HG02938 (cell line): Measurements from ENCODE around the gene SMIM21.

Source experiments
- ATAC-seq: cut with Tn5 transposase; IDR thresholded peaks from one replicate; pipeline ENCODE4 v1.9.1; 2021; ENCODE audit warnings: mild to moderate bottlenecking, moderate library complexity; ENCODE audit not compliant: unreplicated experiment

SMIM21 gene

DNA sequence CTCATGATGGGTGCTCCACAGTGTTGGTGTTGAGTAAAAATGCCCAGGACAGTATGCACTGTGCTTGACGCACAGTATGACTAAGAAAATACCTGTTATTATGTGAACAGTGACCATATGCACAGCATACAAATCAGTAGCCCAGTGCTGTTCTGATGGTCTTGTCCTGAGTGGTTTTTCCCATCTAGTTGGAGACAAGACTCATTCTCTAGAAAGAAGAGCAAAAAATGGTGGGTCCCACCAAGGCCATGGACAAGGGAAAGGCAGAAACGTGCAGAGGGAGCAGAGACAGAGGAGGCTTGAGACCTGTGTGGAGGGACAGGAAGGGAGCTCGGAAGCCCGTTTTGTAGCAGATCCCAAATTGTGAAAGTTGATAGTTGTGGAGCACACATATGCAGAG, 987 bp upstream of the SMIM21 start:
- ATAC-seq, result no peak

GRCh38 chr18:75422341-75422910, 5.1 kb downstream of the SMIM21 start:
- no peak for ATAC-seq

DNA sequence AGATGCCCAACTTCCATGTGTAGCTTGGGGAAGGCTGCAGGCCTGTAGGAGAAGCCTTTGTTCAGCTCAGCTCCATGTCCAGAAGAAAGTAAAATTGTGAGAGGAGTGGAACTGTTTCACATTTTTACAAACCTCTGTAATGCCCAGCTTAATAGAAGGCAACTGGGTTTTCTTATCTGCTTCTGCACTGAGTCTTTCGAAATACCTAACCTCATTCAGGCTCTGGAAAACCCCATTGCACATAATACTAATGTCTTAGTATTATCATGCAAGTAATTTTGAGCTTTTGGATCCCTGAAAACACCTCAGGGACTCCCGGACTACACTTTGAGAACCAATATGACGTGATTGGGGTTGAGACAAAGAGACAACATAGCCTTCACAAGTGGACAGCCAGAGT, 5.8 kb downstream of the SMIM21 start:
- ATAC-seq, result no peak

- no peak for ATAC-seq
Measured at GRCh38 chr18:75418293-75419005, 9.1 kb downstream of the SMIM21 start.

DNA sequence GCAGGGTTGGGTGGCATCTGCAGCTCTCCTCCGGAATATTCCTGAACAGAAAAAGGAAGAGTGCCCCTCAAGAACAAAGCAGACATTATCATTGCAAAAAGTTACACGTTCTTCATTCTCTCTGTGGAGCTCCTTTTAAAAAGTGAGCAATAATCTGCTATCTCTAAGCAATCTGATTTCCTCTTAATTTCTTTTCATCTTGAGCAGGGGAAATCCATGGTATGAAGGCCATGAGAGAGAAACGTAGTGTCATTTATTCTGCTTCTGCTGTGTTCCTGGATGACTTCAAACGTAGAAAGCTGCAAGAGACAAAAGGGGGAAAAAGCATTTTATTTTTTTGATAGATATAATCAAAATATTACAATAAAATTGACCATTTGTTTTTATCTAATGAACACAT, 16.9 kb downstream of the SMIM21 start:
- no peak for ATAC-seq

- ATAC-seq, result no peak
Measured at GRCh38 chr18:75409806-75410205, 17.7 kb downstream of the SMIM21 start.

- no peak for ATAC-seq
Measured at GRCh38 chr18:75408554-75409506, 18.7 kb downstream of the SMIM21 start.

DNA sequence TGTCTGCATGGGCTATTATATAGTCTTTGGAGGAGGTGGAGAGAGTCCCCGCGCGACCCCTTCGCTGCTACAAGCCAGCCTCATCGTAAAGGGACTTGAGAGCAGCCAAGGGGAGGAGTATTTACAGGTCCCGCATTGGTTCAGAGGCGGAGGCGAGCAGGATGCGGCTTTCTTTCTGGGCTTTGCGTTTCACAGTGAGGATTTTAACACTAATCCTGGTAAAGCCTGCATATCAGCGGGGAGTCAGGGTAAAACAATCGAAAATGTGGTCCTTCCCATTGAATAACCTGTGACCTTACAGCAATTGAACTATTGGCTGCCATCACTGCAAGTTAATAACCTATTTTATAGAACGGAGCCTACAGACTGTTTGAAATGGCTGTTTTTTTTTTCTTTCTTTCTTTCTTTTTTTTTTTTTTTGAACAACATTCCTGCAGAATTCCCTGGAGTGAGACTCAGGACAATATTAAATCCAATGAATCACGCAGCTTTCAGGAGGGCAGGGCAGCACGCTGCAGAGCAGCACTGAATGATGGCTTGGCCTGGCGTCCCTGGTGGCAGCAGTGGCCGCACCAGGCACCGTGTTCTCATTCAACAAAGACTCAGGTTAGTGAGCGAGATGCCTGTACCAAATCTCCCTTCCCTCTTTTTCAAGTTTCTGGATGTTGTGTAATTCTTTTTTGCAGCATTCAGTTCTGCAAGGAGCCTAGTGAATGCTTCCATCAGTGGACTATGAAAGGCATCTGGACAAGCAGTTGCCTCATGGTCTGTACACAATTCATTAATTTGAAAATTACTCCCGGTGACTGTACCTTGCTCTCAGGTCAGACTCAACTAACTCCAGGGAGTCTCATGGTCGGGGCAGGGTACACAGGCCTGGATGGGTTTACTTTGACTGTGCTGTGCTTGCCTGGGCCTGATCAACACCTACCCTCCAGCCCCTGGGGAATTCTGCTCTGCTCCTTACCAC, 19.8 kb downstream of the SMIM21 start:
- ATAC-seq, result no peak

GRCh38 chr18:75406491-75407445, 20.7 kb downstream of the SMIM21 start:
- no peak for ATAC-seq

- no peak for ATAC-seq
Measured at GRCh38 chr18:75405351-75405750, 22.2 kb downstream of the SMIM21 start.

GRCh38 chr18:75400366-75400765, 27.1 kb downstream of the SMIM21 start:
- no peak for ATAC-seq

DNA sequence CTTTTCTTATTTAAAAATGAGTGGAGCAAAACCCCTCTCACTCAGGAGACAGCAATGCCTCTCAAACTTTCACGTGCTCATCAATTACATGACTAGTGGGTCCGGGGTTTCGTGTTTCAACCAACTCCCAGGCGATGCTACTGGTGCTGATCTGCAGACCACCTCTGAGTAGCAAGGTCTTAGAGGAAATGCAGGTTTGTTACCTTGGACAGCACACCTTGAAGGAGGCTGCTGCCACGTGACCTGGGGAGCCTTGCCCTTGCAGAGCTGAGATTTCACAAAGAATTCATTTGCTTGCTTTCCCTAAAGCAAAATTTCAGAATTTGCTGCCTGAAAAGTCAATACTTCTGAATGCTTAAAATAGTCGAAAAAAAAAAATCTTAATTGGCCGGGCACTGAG, 32.4 kb downstream of the SMIM21 start:
- ATAC-seq, result no peak

GRCh38 chr18:75393721-75394120, 33.8 kb downstream of the SMIM21 start:
- ATAC-seq, result no peak

- ATAC-seq, result no peak
Measured at GRCh38 chr18:75392226-75392578, 35.3 kb downstream of the SMIM21 start.

DNA sequence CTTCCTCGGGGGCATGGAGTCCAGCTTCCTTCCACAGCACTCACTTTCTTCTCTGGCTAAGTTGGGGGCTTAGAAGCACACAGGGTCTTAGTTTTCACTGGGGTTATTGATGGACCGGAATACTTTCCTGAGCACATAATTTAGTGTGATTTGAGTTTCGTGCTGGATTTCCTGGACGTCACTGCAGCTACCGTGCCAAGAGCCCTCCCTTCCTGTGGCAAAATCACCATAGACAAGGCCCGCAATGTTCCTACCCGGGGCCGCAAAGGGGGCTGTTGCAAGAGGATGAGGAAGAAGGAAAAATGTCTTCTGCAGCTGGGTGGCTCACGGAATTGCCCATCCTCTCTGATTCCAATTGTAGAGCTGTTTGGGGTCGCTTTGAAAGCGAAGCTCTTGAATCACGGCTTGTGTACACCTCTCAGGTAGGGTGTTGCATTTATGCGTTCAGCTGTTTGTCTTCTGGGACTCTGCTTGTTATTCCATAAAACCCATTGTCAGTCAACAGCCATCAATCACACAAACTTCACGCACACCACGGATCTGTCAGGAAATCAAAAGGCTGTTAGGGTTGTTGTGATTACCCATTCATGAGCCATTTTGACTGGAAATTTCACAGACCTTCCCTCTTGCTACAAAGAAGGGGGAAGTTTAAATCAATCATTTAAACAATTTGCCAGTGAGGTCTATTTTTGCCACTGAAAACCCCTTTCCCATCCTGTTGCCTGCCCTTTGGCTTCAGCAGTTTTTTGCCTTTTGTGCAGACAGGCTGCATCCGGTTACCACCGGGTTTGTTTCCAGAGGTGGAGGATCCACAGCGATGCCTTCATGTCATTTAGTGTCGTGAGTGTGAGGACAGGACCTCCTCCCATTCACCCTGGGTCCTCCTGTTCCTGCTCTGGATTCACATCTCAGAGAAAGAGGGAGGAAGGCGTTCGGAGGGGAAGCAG, 36.0 kb downstream of the SMIM21 start:
- no peak for ATAC-seq

- ATAC-seq, result no peak
Measured at GRCh38 chr18:75390854-75391253, 36.6 kb downstream of the SMIM21 start.

GRCh38 chr18:75384144-75384543, 43.4 kb downstream of the SMIM21 start:
- no peak for ATAC-seq
